Fibroblast of skin of right quadriceps (primary cell): ENCODE measurements around the gene SLC46A3.

Source experiments
- DNase-seq: peaks from one replicate; pipeline ENCODE4 v3.0.0-alpha.2; 2013

The SLC46A3 gene

GRCh38 chr13:28680541-28680940 lies 38.2 kb downstream of the SLC46A3 start:
- no peak for DNase-seq

DNA sequence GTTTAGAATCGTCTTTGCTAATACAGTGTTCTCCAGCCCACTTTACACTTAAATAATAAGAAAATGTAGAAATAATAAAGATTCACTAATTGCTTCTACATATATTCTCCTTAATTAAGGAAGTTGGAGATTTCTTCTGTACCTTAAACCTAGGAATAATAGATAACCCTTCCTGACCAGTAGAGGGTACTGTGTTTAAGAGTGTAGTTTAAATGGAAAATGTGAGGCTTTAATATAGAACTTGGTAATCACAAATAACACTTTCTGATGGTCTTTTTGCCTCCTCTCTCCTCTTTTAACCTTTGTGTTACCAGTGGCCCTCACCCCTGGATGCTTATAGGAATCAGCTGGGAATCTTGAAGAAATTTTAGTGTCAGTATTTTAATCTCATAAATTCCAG lies 39.1 kb downstream of the SLC46A3 start:
- peak; percentile 12 for DNase-seq

DNA sequence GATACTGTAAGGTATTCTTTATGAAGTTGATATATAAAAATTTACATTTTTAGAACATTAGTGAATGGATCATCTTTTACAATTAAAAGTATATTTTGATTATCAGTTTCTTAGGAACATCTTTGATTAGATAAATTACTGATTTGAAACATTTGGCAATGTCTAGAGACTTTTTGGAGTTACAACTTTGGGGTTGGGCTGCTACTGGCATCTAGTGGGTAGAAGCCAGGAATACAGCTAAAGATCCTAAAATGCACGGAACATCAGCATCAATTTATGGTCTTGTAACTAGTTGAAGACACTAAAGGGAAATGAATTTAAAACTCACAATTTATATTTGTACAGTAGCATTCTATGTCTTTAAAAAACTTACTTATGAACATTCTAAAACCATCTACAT lies 40.0 kb downstream of the SLC46A3 start:
- DNase-seq, result peak; percentile 4

DNA sequence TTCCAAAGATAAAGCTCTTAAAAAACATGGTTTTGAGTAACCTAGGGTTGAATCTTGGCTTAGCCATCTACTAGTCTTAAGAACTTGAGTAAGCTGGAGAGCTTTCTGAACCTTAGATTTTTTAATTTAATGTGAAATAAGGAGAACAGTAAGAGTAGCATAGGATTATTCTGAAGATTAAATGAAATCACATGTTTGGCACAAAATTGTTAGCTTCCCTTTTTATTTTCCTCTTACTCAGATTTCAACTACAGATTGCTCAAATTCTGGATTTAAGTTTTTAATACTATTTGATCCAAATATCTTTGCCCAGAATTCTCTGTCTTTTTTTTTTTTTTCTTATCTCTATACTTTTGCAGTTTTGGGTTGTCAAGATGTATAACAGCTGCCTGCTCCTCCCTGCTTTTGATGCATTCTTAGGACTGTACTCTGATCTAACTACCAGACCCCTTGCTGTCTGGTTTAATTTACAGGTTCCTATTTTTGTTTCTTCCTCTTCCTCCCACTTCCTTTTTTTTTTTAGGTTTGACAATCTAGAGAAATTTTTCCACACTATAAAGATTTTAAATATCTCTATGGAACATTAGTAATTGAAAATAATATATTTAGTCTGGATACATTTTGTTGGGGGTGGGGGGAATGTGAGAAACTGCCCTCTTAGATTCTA lies 47.5 kb downstream of the SLC46A3 start:
- DNase-seq, result no peak

GRCh38 chr13:28666897-28667488 lies 51.8 kb downstream of the SLC46A3 start:
- no peak for DNase-seq

DNA sequence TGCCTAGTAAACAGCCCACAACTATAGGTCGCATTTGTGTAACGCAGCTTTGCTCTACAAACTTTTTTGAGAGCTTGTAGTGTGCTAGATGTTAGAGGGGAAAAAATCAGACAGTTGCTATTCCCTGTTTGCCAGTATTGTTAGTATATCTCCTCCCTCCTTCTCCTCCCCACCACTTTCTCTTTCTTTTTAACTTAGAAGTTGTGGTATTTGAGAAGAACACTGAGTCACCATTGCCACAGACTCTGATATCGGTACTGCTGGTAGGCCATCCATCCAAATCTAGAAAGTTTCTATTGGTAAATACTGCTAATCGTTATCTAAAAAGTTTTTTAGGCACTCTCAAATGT lies 59.2 kb downstream of the SLC46A3 start:
- peak; percentile 39 for DNase-seq

DNA sequence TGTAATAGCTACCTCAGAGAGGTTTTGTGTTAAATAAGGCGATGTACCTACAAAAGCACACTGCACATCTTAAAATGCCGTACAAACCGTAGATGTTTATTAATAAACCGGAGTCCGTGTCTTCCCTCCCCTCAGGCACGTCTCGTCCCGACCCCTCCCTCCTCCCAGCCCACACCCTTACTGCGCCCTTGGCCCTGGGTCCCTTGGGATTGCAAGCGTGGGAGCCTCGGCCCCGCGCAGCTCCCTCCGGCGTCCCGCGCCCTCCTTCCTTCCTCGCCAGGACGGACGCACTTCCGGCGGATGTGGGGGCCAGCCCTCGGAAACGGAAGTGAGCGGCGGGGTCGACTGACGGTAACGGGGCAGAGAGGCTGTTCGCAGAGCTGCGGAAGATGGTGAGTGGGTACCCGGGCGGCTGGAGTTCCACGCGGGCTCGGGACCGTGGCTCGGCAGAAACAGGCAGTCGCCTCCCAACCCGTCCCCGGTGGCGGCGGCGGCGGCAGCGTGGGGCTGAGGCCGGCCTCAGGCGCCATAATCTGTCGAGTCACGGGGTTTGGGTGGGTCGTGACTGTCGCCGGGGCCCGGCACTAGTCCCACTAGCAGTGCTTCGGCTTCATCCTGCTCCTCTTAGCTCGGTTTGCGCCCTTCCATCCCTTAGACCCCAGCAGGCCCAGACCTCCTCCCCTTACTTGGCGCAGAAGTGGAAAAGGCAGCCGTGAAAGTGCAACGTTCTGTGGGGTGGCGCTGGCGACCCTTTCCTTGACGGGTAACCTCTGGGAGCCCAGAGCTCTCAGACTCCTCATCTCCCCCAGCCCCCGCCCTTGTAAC lies 59.8 kb downstream of the SLC46A3 start, which contains the start of gene POMP:
POMP (plus strand) TSS at position 335 of the 825 bp plus-strand sequence; CDS start at position 390, 55 bp downstream.
- DNase-seq, result peak; percentile 91

DNA sequence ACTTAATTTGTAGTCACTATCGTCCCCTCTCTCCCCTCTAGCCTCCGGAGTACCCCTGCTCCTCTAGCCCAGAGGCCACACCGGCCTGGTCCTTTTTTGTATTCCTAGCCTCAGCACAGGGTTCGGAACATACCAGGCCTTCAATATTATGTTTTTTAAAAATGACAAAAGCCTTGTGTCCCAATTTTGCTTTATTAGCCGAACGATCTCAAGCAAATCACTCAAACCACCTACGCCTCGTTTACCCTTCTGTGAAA lies 60.3 kb downstream of the SLC46A3 start:
- DNase-seq, result peak; percentile 10

GRCh38 chr13:28657784-28658538 lies 60.8 kb downstream of the SLC46A3 start:
- DNase-seq, result peak; percentile 32

- DNase-seq, result peak; percentile 74
Measured at GRCh38 chr13:28655561-28655960, 63.2 kb downstream of the SLC46A3 start.

GRCh38 chr13:28654276-28654675 lies 64.5 kb downstream of the SLC46A3 start:
- peak; percentile 65 for DNase-seq

- DNase-seq, result no peak
Measured at GRCh38 chr13:28653111-28653510, 65.7 kb downstream of the SLC46A3 start.

DNA sequence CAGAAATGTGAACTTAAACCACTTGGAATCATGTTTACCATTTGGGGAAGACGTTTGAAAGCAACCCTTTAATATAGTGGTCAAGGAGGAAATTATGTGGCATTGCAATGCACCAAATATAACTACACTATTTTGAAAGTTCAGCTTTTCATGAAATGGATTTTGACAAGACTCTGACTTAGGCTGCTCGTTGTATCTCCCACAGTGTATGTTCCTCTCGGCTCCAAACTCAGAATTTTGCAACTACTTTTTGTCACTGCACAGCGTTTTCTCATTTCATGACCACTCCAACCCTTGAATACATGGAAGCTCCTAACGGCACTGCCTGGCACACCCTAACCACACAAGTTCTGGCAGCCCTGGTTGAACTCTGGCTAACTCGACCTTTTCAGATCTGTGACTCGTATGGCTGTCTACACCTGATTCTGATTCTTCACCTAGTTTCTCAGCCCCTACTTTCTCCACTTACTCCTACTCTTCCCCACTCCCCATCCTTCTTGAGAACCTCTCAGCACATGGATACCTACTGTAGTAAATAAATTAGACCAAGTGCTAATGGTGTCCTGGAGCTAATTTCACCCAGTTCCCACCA lies 66.9 kb downstream of the SLC46A3 start:
- DNase-seq, result no peak

- no peak for DNase-seq
Measured at GRCh38 chr13:28650284-28650683, 68.5 kb downstream of the SLC46A3 start.
